Prostate gland (tissue), 2 donors: ENCODE measurements around the gene C2orf42. TPM values are rescaled to one million over a fixed set of nuclear protein-coding genes. Genes with fewer than 3 reads are reported as not detected.

Experiments used
- DNase-seq: peaks from one replicate; pipeline ENCODE4 v3.0.0-alpha.2; 2019; ENCODE audit warnings: low spot score
- H3K27ac ChIP-seq, 2 donors: fragments of 200-600 bp; sonication (generic); 2 replicates each; pipeline ENCODE4 v1.5.1; 2017 to 2019
- H3K27me3 ChIP-seq: fragments of 200-600 bp; sonication (generic); replicated peaks from 2 replicates; pipeline ENCODE4 v1.5.1; 2019; ENCODE audit not compliant: insufficient read depth
- H3K36me3 ChIP-seq, 2 donors: fragments of 200-600 bp; sonication (generic); 1 replicate in 1 of 2; 2 replicates in 1 of 2; pipeline versions ENCODE4 v1.5.1 to v1.8.1; 2017 to 2019
- H3K4me1 ChIP-seq: fragments of 200-600 bp; sonication (generic); replicated peaks from 2 replicates; pipeline ENCODE4 v1.5.1; 2019
- H3K4me3 ChIP-seq, 2 donors: fragments of 200-600 bp; sonication (generic); 2 replicates each; pipeline ENCODE4 v1.5.1; 2017 to 2019
- H3K9me3 ChIP-seq: fragments of 200-600 bp; sonication (generic); 2 replicates; pipeline ENCODE4 v1.5.1; 2017
- CTCF ChIP-seq, 4 experiments: fragments of 200-600 bp in 2 of 4; fragments of 450-650 bp in 2 of 4; sonication (generic) in 2 of 4; IDR thresholded peaks; 1 replicate in 3 of 4; 2 replicates in 1 of 4; pipeline ENCODE4 v1.5.1; 2016 to 2019; ENCODE audit warnings: antibody characterized with exemption in 4 of 4, mild to moderate bottlenecking in 2 of 4, moderate library complexity in 2 of 4
- POLR2A ChIP-seq: fragments of 450-650 bp; IDR thresholded peaks from one replicate; pipeline ENCODE4 v1.6.1; 2016; ENCODE audit warnings: antibody characterized with exemption, mild to moderate bottlenecking
- POLR2AphosphoS5 ChIP-seq: sonication (generic); formaldehyde crosslinking; IDR thresholded peaks from one replicate; pipeline ENCODE4 v1.6.1; 2017; ENCODE audit warnings: antibody characterized with exemption
- WGBS: methylation state at CpG from one replicate; pipeline ENCODE4 v1.1.5; 2018; 5-methylcytosine and 5-hydroxymethylcytosine counted together
- intact Hi-C: fragments of 100-400 bp; cut with DNase I; formaldehyde crosslinking; loops from one replicate; pipeline ENCODE4 v1.14.2; 2022
- total RNA-seq, 2 donors: library from RNA; depleted of rRNA; stranded (reverse); fragments of >200 nt; gene quantifications; one replicate each; pipeline ENCODE4 v1.1.0, GENCODE V29; 2016

C2orf42 gene
- total RNA-seq, 2 donors from 2014 or later, result 23.6 to 27.9 TPM

- Histone ChIP-seq H3K4me1 (no peaks in the 10 kb centered on the region), H3K4me3 (no peak overlapping the region), H3K9me3 (no peaks in the 10 kb centered on the region), H3K27me3 (no peaks in the 10 kb centered on the region), H3K36me3 (no peaks in the 10 kb centered on the region), H3K27ac (no peak overlapping the region)
- TF ChIP-seq POLR2A (no peak), POLR2AphosphoS5 (no peak), CTCF (IDR thresholded peaks at IDR 0.05) (no peak)
- intact Hi-C loops, result no loop called here
- no peak for DNase-seq
- WGBS, result 83% methylated on average over 8 of the region's 8 CpGs
Measured at GRCh38 chr2:70204452-70204851, 13.6 kb upstream of the C2orf42 start.

- TF ChIP-seq POLR2AphosphoS5, result no peak
- 78% methylated on average over 5 of the region's 5 CpGs for WGBS
Measured at GRCh38 chr2:70203086-70203485, 12.3 kb upstream of the C2orf42 start.

GRCh38 chr2:70202236-70202806, 11.5 kb upstream of the C2orf42 start:
- no peak overlapping the region for H3K27ac ChIP-seq
- DNase-seq, result no peak
- no peaks in the 10 kb centered on the region for H3K9me3 ChIP-seq
- WGBS, result 36% methylated on average over 9 of the region's 9 CpGs
- H3K36me3 ChIP-seq, result no peaks in the 10 kb centered on the region
- TF ChIP-seq CTCF (IDR thresholded peaks at IDR 0.05), result no peak
- no peak for TF ChIP-seq POLR2A
- peak; percentile 23 for TF ChIP-seq POLR2AphosphoS5
- no peaks in the 10 kb centered on the region for H3K27me3 ChIP-seq
- intact Hi-C loops, result no loop called here
- no peak overlapping the region for H3K4me3 ChIP-seq
- H3K4me1 ChIP-seq, result no peaks in the 10 kb centered on the region

More at GRCh38 chr2:70203086-70203485, 12.3 kb upstream of the C2orf42 start:
- intact Hi-C loops, result no loop called here
- Histone ChIP-seq H3K27ac (no peak overlapping the region), H3K4me1 (no peaks in the 10 kb centered on the region), H3K36me3 (no peaks in the 10 kb centered on the region), H3K27me3 (no peaks in the 10 kb centered on the region), H3K4me3 (no peak overlapping the region), H3K9me3 (no peaks in the 10 kb centered on the region)
- no peak for DNase-seq

- Histone ChIP-seq H3K4me1 (no peaks in the 10 kb centered on the region), H3K36me3 (no peaks in the 10 kb centered on the region), H3K4me3 (no peak overlapping the region), H3K9me3 (no peaks in the 10 kb centered on the region), H3K27ac (no peak overlapping the region), H3K27me3 (no peaks in the 10 kb centered on the region)
- 73% methylated on average over 6 of the region's 6 CpGs for WGBS
- intact Hi-C loops, result no loop called here
- TF ChIP-seq POLR2A (no peak), POLR2AphosphoS5 (no peak), CTCF (IDR thresholded peaks at IDR 0.05) (no peak)
- no peak for DNase-seq
Measured at GRCh38 chr2:70201831-70202230, 11.0 kb upstream of the C2orf42 start.

- 92% methylated on average over 3 of the region's 3 CpGs for WGBS
- H3K36me3 ChIP-seq, result no peaks in the 10 kb centered on the region
- TF ChIP-seq CTCF (IDR thresholded peaks at IDR 0.05), result no peak
- no peak for TF ChIP-seq POLR2AphosphoS5
Measured at GRCh38 chr2:70201225-70201768, 10.5 kb upstream of the C2orf42 start.

More at GRCh38 chr2:70201225-70201768, 10.5 kb upstream of the C2orf42 start:
- Histone ChIP-seq H3K9me3 (no peaks in the 10 kb centered on the region), H3K4me3 (no peak overlapping the region), H3K4me1 (no peaks in the 10 kb centered on the region), H3K27me3 (no peaks in the 10 kb centered on the region), H3K27ac (no peak overlapping the region)
- DNase-seq, result no peak
- intact Hi-C loops, result no loop called here
